Transverse colon (tissue), 4 donors: Measurements from ENCODE around the gene MAP2K5. TPM values are rescaled to one million over a fixed set of nuclear protein-coding genes. Genes with fewer than 3 reads are reported as not detected.

Source experiments
- DNase-seq: peaks from one replicate; pipeline ENCODE4 v3.0.0-alpha.2; 2019
- H3K27ac ChIP-seq, 4 donors: fragments of 200-600 bp; sonication (generic); 2 replicates each; pipeline ENCODE4 v1.5.1; 2016 to 2018; ENCODE audit warnings: inconsistent platforms in 4 of 4
- H3K27me3 ChIP-seq: fragments of 200-600 bp; sonication (generic); 2 replicates; pipeline ENCODE4 v1.5.1; 2017; ENCODE audit warnings: inconsistent platforms
- H3K36me3 ChIP-seq, 4 donors: fragments of 200-600 bp; sonication (generic); 2 replicates each; pipeline ENCODE4 v1.5.1; 2017 to 2019; ENCODE audit warnings: inconsistent platforms in 4 of 4
- H3K4me1 ChIP-seq, 4 donors: fragments of 200-600 bp; sonication (generic); 2 replicates each; pipeline ENCODE4 v1.5.1; 2017 to 2020; ENCODE audit warnings: inconsistent platforms in 4 of 4
- H3K4me3 ChIP-seq, 4 donors: fragments of 200-600 bp; sonication (generic); 1 replicate in 1 of 4; 2 replicates in 3 of 4; pipeline versions ENCODE4 v1.5.1 to v1.6.1; 2017 to 2019; ENCODE audit warnings: inconsistent platforms in 4 of 4
- H3K9me3 ChIP-seq, 2 donors: fragments of 200-600 bp; sonication (generic); 2 replicates each; pipeline ENCODE4 v1.5.1; 2017 to 2019; ENCODE audit warnings: inconsistent platforms in 2 of 2
- EP300 ChIP-seq: sonication (generic); formaldehyde crosslinking; IDR thresholded peaks from one replicate; pipeline ENCODE4 v1.6.1; 2017; ENCODE audit warnings: antibody characterized with exemption, low read depth
- POLR2A ChIP-seq: fragments of 450-650 bp; IDR thresholded peaks from one replicate; pipeline ENCODE4 v1.6.1; 2016; ENCODE audit warnings: antibody characterized with exemption, mild to moderate bottlenecking, moderate library complexity
- POLR2AphosphoS5 ChIP-seq, 3 donors: sonication (generic); formaldehyde crosslinking; IDR thresholded peaks; one replicate each; pipeline ENCODE4 v1.6.1; 2016; ENCODE audit warnings: antibody characterized with exemption in 3 of 3
- WGBS, 2 donors: methylation state at CpG; one replicate each; pipeline ENCODE4 v1.1.5; 2018; ENCODE audit warnings: low coverage in 1 of 2; 5-methylcytosine and 5-hydroxymethylcytosine counted together
- in situ Hi-C, 4 donors: fragments of 200-750 bp; cut with MboI; loops; one replicate each; pipeline versions ENCODE4 v1.15.0 to v1.15.1; 2017; ENCODE audit warnings: low sequenced_read_pairs in 3 of 4, low pct_ligation_motif_present in 1 of 4, low pct_unique_long_range_greater_than_20kb in 1 of 4
- intact Hi-C: fragments of 100-400 bp; cut with DNase I; formaldehyde crosslinking; loops from one replicate; pipeline ENCODE4 v1.15.1; 2023; ENCODE audit warnings: low total_unique reads
- total RNA-seq, 4 donors: library from RNA; depleted of rRNA; stranded (reverse); fragments of >200 nt; gene quantifications; one replicate each; pipeline ENCODE4 v1.1.0, GENCODE V29; 2016
- TF ChIP-seq, protein P1 (sequence below), 5 experiments: fragments of 200-600 bp in 3 of 5; fragments of 450-650 bp in 2 of 5; sonication (generic) in 3 of 5; IDR thresholded peaks; 1 replicate in 2 of 5; 2 replicates in 3 of 5; pipeline ENCODE4 v1.5.1; 2016 to 2017; ENCODE audit warnings: antibody characterized with exemption in 5 of 5, inconsistent platforms in 3 of 5, mild to moderate bottlenecking in 2 of 5, moderate library complexity in 1 of 5

Gene MAP2K5
- total RNA-seq, 4 donors from 2014 or later = 19.8 to 320 (median 21.1) TPM

DNA sequence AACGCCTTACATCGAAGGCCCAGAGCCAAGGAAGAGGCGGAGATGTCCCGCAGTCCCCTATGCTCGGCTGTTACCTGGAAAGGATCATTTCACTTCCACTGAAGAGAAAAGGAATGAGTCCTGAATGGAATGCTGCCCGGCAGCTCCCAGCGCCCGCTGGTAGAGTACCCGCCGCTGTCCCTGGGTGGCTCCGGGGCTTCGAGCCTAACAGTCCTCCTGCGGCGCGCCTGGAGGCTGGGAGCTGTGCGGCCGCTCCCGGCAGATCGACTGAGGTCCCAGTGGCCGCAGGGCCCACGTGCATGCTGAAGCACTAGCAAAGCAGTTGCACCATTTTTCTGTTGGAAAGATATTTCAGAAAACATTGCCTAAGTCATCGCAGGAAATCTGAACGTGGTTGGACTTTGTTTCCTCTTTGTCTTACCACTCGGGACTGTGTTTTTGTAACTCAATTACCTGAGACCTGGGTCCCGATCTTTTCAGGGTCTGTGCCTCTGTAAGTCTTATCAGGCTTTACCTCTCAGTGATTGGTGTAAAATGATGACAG lies 296.4 kb downstream of the MAP2K5 start:
- intact Hi-C loops (loop anchor here (10.0 kb wide), 1 partner anchor 374 kb away; no protein-coding TSS in a partner anchor), in situ Hi-C loops (loop anchor here (10.0 to 25.0 kb wide), 5 partner anchors 324 to 902 kb away; no protein-coding TSS in a partner anchor)
- no peak for TF ChIP-seq POLR2AphosphoS5 (IDR thresholded peaks at IDR 0.05)
- TF ChIP-seq, protein P1, sequence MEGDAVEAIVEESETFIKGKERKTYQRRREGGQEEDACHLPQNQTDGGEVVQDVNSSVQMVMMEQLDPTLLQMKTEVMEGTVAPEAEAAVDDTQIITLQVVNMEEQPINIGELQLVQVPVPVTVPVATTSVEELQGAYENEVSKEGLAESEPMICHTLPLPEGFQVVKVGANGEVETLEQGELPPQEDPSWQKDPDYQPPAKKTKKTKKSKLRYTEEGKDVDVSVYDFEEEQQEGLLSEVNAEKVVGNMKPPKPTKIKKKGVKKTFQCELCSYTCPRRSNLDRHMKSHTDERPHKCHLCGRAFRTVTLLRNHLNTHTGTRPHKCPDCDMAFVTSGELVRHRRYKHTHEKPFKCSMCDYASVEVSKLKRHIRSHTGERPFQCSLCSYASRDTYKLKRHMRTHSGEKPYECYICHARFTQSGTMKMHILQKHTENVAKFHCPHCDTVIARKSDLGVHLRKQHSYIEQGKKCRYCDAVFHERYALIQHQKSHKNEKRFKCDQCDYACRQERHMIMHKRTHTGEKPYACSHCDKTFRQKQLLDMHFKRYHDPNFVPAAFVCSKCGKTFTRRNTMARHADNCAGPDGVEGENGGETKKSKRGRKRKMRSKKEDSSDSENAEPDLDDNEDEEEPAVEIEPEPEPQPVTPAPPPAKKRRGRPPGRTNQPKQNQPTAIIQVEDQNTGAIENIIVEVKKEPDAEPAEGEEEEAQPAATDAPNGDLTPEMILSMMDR (IDR thresholded peaks at IDR 0.05) = peak in 3 of 5 experiments; percentile 6 to 33 (median 33)
- TF ChIP-seq POLR2A = no peak
- 0 to 23% methylated on average over 3 to 25 of the region's 25 CpGs for WGBS, 2 donors
- H3K4me1 ChIP-seq = peaks cover 24 to 47% (median 41%) of the 10 kb centered on the region in 4 donors
- no peaks in the 10 kb centered on the region for H3K36me3 ChIP-seq
- H3K4me3 ChIP-seq = peak overlapping the region; percentile 6 to 94 (median 84)
- peak overlapping the region; percentile 97 to 100 (median 98) for H3K27ac ChIP-seq
- peak; percentile 65 for DNase-seq
- H3K9me3 ChIP-seq = no peaks in the 10 kb centered on the region
- H3K27me3 ChIP-seq = peaks cover 24% of the 10 kb centered on the region

- in situ Hi-C loops = loop anchor here (10.0 to 25.0 kb wide), 5 partner anchors 325 to 902 kb away; no protein-coding TSS in a partner anchor
- WGBS, 2 donors = 0 to 1% methylated on average over 3 to 12 of the region's 12 CpGs
- H3K4me3 ChIP-seq = peak overlapping the region; percentile 13 to 94 (median 84)
- intact Hi-C loops = loop anchor here (10.0 kb wide), 1 partner anchor 375 kb away; no protein-coding TSS in a partner anchor
- H3K36me3 ChIP-seq = no peaks in the 10 kb centered on the region
- H3K27me3 ChIP-seq = peaks cover 18% of the 10 kb centered on the region
- H3K9me3 ChIP-seq = no peaks in the 10 kb centered on the region
- DNase-seq = no peak
- H3K27ac ChIP-seq = peak overlapping the region; percentile 97 to 100 (median 98)
- peaks cover 18 to 41% (median 35%) of the 10 kb centered on the region in 4 donors for H3K4me1 ChIP-seq
- TF ChIP-seq, protein P1 (IDR thresholded peaks at IDR 0.05) = no peak
- TF ChIP-seq EP300 = no peak
- no peak for TF ChIP-seq POLR2A
- no peak for TF ChIP-seq POLR2AphosphoS5 (IDR thresholded peaks at IDR 0.05)
These were observed 297.0 kb downstream of the MAP2K5 start for GRCh38 chr15:67839499-67839928.

DNA sequence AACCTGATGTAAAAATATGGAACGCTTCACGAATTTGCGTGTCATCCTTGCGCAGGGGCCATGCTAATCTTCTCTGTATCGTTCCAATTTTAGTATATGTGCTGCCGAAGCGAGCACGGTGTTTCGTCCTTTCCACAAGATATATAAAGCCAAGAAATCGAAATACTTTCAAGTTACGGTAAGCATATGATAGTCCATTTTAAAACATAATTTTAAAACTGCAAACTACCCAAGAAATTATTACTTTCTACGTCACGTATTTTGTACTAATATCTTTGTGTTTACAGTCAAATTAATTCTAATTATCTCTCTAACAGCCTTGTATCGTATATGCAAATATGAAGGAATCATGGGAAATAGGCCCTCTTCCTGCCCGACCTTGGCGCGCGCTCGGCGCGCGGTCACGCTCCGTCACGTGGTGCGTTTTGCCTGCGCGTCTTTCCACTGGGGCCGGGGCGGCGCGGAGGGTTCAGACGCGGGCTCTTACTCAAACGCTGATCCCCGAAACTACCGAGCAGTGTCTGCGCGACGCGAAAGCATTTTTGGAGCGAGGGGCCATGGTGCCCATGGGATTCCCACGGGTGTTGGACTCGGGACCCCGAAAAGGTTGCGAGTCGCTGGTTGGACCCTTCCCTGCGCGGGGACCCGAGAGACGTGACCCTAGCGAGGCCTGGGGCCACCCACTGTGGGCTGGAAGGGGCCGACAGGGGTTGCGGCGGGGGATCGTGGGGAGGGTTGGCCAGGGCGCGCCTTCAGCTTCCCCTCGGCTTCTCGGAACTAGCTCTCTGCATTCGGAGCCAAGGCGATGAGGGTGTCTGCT lies 297.6 kb downstream of the MAP2K5 start, which contains the start of gene RNU6-1:
TSS of gene RNU6-1 (minus strand) at position 117 of the 820 bp plus-strand sequence.
- intact Hi-C loops = loop anchor here (10.0 kb wide), 1 partner anchor 375 kb away; no protein-coding TSS in a partner anchor
- in situ Hi-C loops = loop anchor here (10.0 to 25.0 kb wide), 5 partner anchors 325 to 903 kb away; no protein-coding TSS in a partner anchor
- no peaks in the 10 kb centered on the region for H3K36me3 ChIP-seq

More for the DNA sequence above, 297.6 kb downstream of the MAP2K5 start, which contains the start of gene RNU6-1:
- Histone ChIP-seq H3K27me3 (peaks cover 11% of the 10 kb centered on the region), H3K4me3 (peak within 1 kb of the TSS; percentile 80 to 94 (median 90)), H3K9me3 (no peaks in the 10 kb centered on the region), H3K4me1 (peaks cover 12 to 35% (median 29%) of the 10 kb centered on the region in 4 donors), H3K27ac (peak within 1 kb of the TSS; percentile 97 to 100 (median 98))
- peak; percentile 94 for DNase-seq
- WGBS, 2 donors = 0 to 1% methylated on average over 14 to 60 of the region's 62 CpGs
- TF ChIP-seq POLR2A (peak; percentile 86), EP300 (no peak), POLR2AphosphoS5 (IDR thresholded peaks at IDR 0.05) (peak; percentile 91)
- TF ChIP-seq, protein P1 (IDR thresholded peaks at IDR 0.05) = no peak
